Effector CD8-positive, alpha-beta T cell (primary cell): ENCODE results near the gene APBA3.
A peak's percentile ranks its signal among the peaks of the same experiment; 100 is the strongest.

Source experiments
- DNase-seq: peaks from one replicate; lab custom pipeline; 2025; lab: John Stamatoyannopoulos, UW

The APBA3 gene

GRCh38 chr19:3748965-3749364, 12.5 kb downstream of the APBA3 start:
- no peak for DNase-seq

GRCh38 chr19:3746371-3747056, 15.0 kb downstream of the APBA3 start:
- no peak for DNase-seq

- DNase-seq: no peak
Measured at GRCh38 chr19:3745363-3746045, 16.0 kb downstream of the APBA3 start.

GRCh38 chr19:3743486-3743885, 18.0 kb downstream of the APBA3 start:
- DNase-seq: no peak

- DNase-seq: no peak
Measured at GRCh38 chr19:3740431-3740830, 21.1 kb downstream of the APBA3 start.

GRCh38 chr19:3738477-3739220, 22.8 kb downstream of the APBA3 start:
- no peak for DNase-seq

- DNase-seq: no peak
Measured at GRCh38 chr19:3737487-3738205, 23.8 kb downstream of the APBA3 start.

- no peak for DNase-seq
Measured at GRCh38 chr19:3736106-3736724, 25.3 kb downstream of the APBA3 start.

GRCh38 chr19:3734310-3734600, 27.2 kb downstream of the APBA3 start:
- no peak for DNase-seq

- DNase-seq: no peak
Measured at GRCh38 chr19:3733549-3734309, 27.8 kb downstream of the APBA3 start.

- DNase-seq: no peak
Measured at GRCh38 chr19:3732108-3732507, 29.4 kb downstream of the APBA3 start.

GRCh38 chr19:3730457-3730958, 31.0 kb downstream of the APBA3 start:
- DNase-seq: no peak

- DNase-seq: no peak
Measured at GRCh38 chr19:3725640-3726310, 35.7 kb downstream of the APBA3 start.

- DNase-seq: no peak
Measured at GRCh38 chr19:3725121-3725520, 36.4 kb downstream of the APBA3 start.

GRCh38 chr19:3723883-3724282, 37.6 kb downstream of the APBA3 start:
- no peak for DNase-seq

- no peak for DNase-seq
Measured at GRCh38 chr19:3723110-3723488, 38.4 kb downstream of the APBA3 start.

- no peak for DNase-seq
Measured at GRCh38 chr19:3722443-3723109, 38.9 kb downstream of the APBA3 start.

GRCh38 chr19:3721887-3722442, 39.5 kb downstream of the APBA3 start:
- no peak for DNase-seq

GRCh38 chr19:3721131-3721886, 40.2 kb downstream of the APBA3 start:
- DNase-seq: peak; percentile 69
